ENCODE data around the gene ARMC2. TPM values are rescaled to one million over a fixed set of nuclear protein-coding genes. Genes with fewer than 3 reads are reported as not detected.

The ARMC2 gene
- polyA plus RNA-seq, 1 of the 3 experiments (the other 2 are of a cell fraction) = 2.4 TPM

GRCh38 chr6:108831104-108831503 lies 17.1 kb upstream of the ARMC2 start:
- H3K4me1 ChIP-seq (ENCODE audit: control insufficient read depth in 1 of 2, insufficient read depth in 2 of 2, low read depth in 1 of 2, low read length in 1 of 2) = peaks cover 0 to 14% of the 10 kb centered on the region in 2 experiments; a peak in 2 of 4 replicates
- H3K4me2 ChIP-seq = no peak overlapping the region
- H2AFZ ChIP-seq (ENCODE audit: low read depth) = no peak overlapping the region
- peak overlapping the region in 1 of 2 experiments; percentile 82; a peak in 2 of 4 replicates for H3K27ac ChIP-seq (ENCODE audit: low read depth in 2 of 2, low read length in 1 of 2)
- no peaks in the 10 kb centered on the region for H3K79me2 ChIP-seq (ENCODE audit: insufficient read depth)
- H3K4me3 ChIP-seq (ENCODE audit: low read depth in 2 of 2, low read length in 1 of 2) = no peak overlapping the region
- peak; percentile 57 for DNase-seq
- POLR2A ChIA-PET = no interaction called here
- TF ChIP-seq YY1 (IDR thresholded peaks at IDR 0.05; ENCODE audit: low read depth) (no peak), EP300 (IDR thresholded peaks at IDR 0.05; ENCODE audit: borderline replicate concordance in 1 of 2, low read depth in 1 of 2, low read length in 1 of 2) (peak in 1 of 2 experiments; percentile 67; a peak in 2 of 4 replicates), USF1 (IDR thresholded peaks at IDR 0.05; ENCODE audit: borderline replicate concordance, low read depth) (no peak), FOXJ3 (CRISPR knock-in tag; IDR thresholded peaks at IDR 0.05) (no peak), USF2 (IDR thresholded peaks at IDR 0.05; ENCODE audit: borderline replicate concordance, low read depth, low read length) (no peak), FOSL2 (IDR thresholded peaks at IDR 0.05; ENCODE audit: borderline replicate concordance, low read depth) (no peak), JUND (IDR thresholded peaks at IDR 0.05) (no peak), MXI1 (IDR thresholded peaks at IDR 0.05; ENCODE audit: low read depth, low read length) (no peak), RXRA (IDR thresholded peaks at IDR 0.05; ENCODE audit: borderline replicate concordance, low read depth) (no peak), POLR2AphosphoS5 (IDR thresholded peaks at IDR 0.05; ENCODE audit: low read depth, low read length) (no peak), RFX5 (IDR thresholded peaks at IDR 0.05; ENCODE audit: low read length) (no peak), CHD2 (IDR thresholded peaks at IDR 0.05; ENCODE audit: low read length, partially characterized antibody) (peak; percentile 29), RCOR1 (IDR thresholded peaks at IDR 0.05; ENCODE audit: low read length) (peak; percentile 57; the same call in 1 of the 2 replicates), TAF1 (IDR thresholded peaks at IDR 0.05; ENCODE audit: borderline replicate concordance, low read depth, low read length) (no peak), EZH2phosphoT487 (IDR thresholded peaks at IDR 0.05; ENCODE audit: borderline replicate concordance, low read depth) (no peak), TEAD4 (IDR thresholded peaks at IDR 0.05; ENCODE audit: borderline replicate concordance, insufficient read depth) (no peak)
- H3K9me3 ChIP-seq = no peaks in the 10 kb centered on the region
- CTCF ChIA-PET = interaction anchor here (1.3 kb wide), 1 partner anchor 242 kb away, joined by 4 read pairs; no protein-coding TSS in a partner anchor
- H3K9me2 ChIP-seq = no peaks in the 10 kb centered on the region
- H3K27me3 ChIP-seq (ENCODE audit: insufficient read depth) = no peaks in the 10 kb centered on the region
- H3K9ac ChIP-seq = no peak overlapping the region
- H3K36me3 ChIP-seq (replicated peaks in 1 of 2; ENCODE audit: control insufficient read depth in 1 of 2, insufficient read depth in 2 of 2, low read length in 1 of 2) = no peaks in the 10 kb centered on the region
- no peaks in the 10 kb centered on the region for H3F3A ChIP-seq (replicated peaks; ENCODE audit: insufficient read depth)
- H4K20me1 ChIP-seq (ENCODE audit: insufficient read depth) = no peaks in the 10 kb centered on the region
- 69% methylated on average over 5 of the region's 5 CpGs for WGBS (ENCODE audit: low lambda C conversion rate)

GRCh38 chr6:108832738-108833137 lies 15.5 kb upstream of the ARMC2 start:
- H3K9ac ChIP-seq = no peak overlapping the region
- ChIA-PET POLR2A (interaction anchor here (1.2 kb wide), 1 partner anchor 274 kb away, joined by 3 read pairs; no protein-coding TSS in a partner anchor), CTCF (interaction anchor here (0.7 to 1.1 kb wide), 6 partner anchors 15 to 291 kb away, joined by 3 to 5 read pairs (median 3); no protein-coding TSS in a partner anchor)
- H3K4me3 ChIP-seq (ENCODE audit: low read depth in 2 of 2, low read length in 1 of 2) = no peak overlapping the region
- H3K27me3 ChIP-seq (ENCODE audit: insufficient read depth) = no peaks in the 10 kb centered on the region
- no peaks in the 10 kb centered on the region for H3K9me2 ChIP-seq
- no peak overlapping the region for H3K4me2 ChIP-seq
- no peaks in the 10 kb centered on the region for H3K79me2 ChIP-seq (ENCODE audit: insufficient read depth)
- H2AFZ ChIP-seq (ENCODE audit: low read depth) = no peak overlapping the region
- no peaks in the 10 kb centered on the region for H3K9me3 ChIP-seq
- H3F3A ChIP-seq (replicated peaks; ENCODE audit: insufficient read depth) = no peaks in the 10 kb centered on the region
- no peaks in the 10 kb centered on the region for H3K36me3 ChIP-seq (replicated peaks in 1 of 2; ENCODE audit: control insufficient read depth in 1 of 2, insufficient read depth in 2 of 2, low read length in 1 of 2)
- WGBS (ENCODE audit: low lambda C conversion rate) = 91% methylated on average over 8 of the region's 8 CpGs
- peaks cover 0 to 14% of the 10 kb centered on the region in 2 experiments; a peak in 2 of 4 replicates for H3K4me1 ChIP-seq (ENCODE audit: control insufficient read depth in 1 of 2, insufficient read depth in 2 of 2, low read depth in 1 of 2, low read length in 1 of 2)
- no peaks in the 10 kb centered on the region for H4K20me1 ChIP-seq (ENCODE audit: insufficient read depth)
- H3K27ac ChIP-seq (ENCODE audit: low read depth in 2 of 2, low read length in 1 of 2) = no peak overlapping the region
- DNase-seq = no peak
- TF ChIP-seq FOXJ3 (CRISPR knock-in tag; IDR thresholded peaks at IDR 0.05) (no peak), RCOR1 (IDR thresholded peaks at IDR 0.05; ENCODE audit: low read length) (no peak), MXI1 (IDR thresholded peaks at IDR 0.05; ENCODE audit: low read depth, low read length) (no peak), POLR2AphosphoS5 (IDR thresholded peaks at IDR 0.05; ENCODE audit: low read depth, low read length) (no peak), TEAD4 (IDR thresholded peaks at IDR 0.05; ENCODE audit: borderline replicate concordance, insufficient read depth) (no peak)
